CD4-positive, alpha-beta memory T cell (primary cell): ENCODE results near the gene SRBD1. TPM values are rescaled to one million over a fixed set of nuclear protein-coding genes. Genes with fewer than 3 reads are reported as not detected.
"Not testable (repeated sequence)": the region's sequence is repeated elsewhere in the genome, so short reads cannot be mapped to it uniquely, and the experiment has no call there.

Experiments
- CTCF ChIA-PET: fragments of 350-600 bp; sonication (Branson Sonifier 250); formaldehyde crosslinking; loops from one replicate; lab custom pipeline; 2021; ENCODE audit warnings: inconsistent platforms; ENCODE audit not compliant: partially characterized antibody; lab: Charles Lee
- POLR2A ChIA-PET: fragments of 350-600 bp; sonication (Branson Sonifier 250); formaldehyde crosslinking; loops from one replicate; lab custom pipeline; 2021; ENCODE audit not compliant: partially characterized antibody; lab: Charles Lee
- DNase-seq, 5 donors: peaks; one replicate each; pipeline versions ENCODE4 v3.0.0 to v3.0.0-alpha.2; 2020 to 2022; ENCODE audit warnings: mixed read lengths in 1 of 5
- H3K27ac ChIP-seq: one replicate; pipeline ENCODE4 v1.7.0; 2013; ENCODE audit warnings: low read depth, low read length
- H3K27me3 ChIP-seq: 2 replicates; pipeline ENCODE4 v1.7.0; 2013; ENCODE audit warnings: mild to moderate bottlenecking, low read length, moderate library complexity; ENCODE audit not compliant: insufficient read depth
- H3K36me3 ChIP-seq: 2 replicates; pipeline ENCODE4 v1.7.0; 2013; ENCODE audit warnings: mild to moderate bottlenecking, low read length, moderate library complexity; ENCODE audit not compliant: insufficient read depth
- H3K4me1 ChIP-seq: 2 replicates; pipeline ENCODE4 v1.7.0; 2013; ENCODE audit warnings: mild to moderate bottlenecking, low read length, moderate library complexity; ENCODE audit not compliant: insufficient read depth
- H3K4me3 ChIP-seq, 2 donors: one replicate each; pipeline ENCODE4 v1.7.0; 2013; ENCODE audit warnings: low read length in 2 of 2, mild to moderate bottlenecking in 1 of 2
- H3K9me3 ChIP-seq, 2 donors: one replicate each; pipeline ENCODE4 v1.7.0; 2013; ENCODE audit warnings: low read length in 2 of 2, control low read depth in 1 of 2; ENCODE audit not compliant: control insufficient read depth in 1 of 2
- H3K27ac Mint-ChIP-seq, 7 donors: one replicate each; pipeline ENCODE4 v1.8.0; 2020 to 2021; ENCODE audit warnings: mixed read lengths in 7 of 7, mild to moderate bottlenecking in 6 of 7, inconsistent platforms in 3 of 7, moderate library complexity in 3 of 7
- H3K27me3 Mint-ChIP-seq, 2 donors: one replicate each; pipeline ENCODE4 v1.8.0; 2020 to 2021; ENCODE audit warnings: mixed read lengths in 2 of 2
- H3K36me3 Mint-ChIP-seq, 2 donors: one replicate each; pipeline ENCODE4 v1.8.0; 2020 to 2021; ENCODE audit warnings: mixed read lengths in 2 of 2, inconsistent platforms in 1 of 2, mild to moderate bottlenecking in 1 of 2
- H3K4me1 Mint-ChIP-seq, 4 donors: one replicate each; pipeline ENCODE4 v1.8.0; 2020 to 2021; ENCODE audit warnings: mixed read lengths in 4 of 4, mild to moderate bottlenecking in 1 of 4
- H3K4me3 Mint-ChIP-seq, 8 donors: one replicate each; pipeline ENCODE4 v1.8.0; 2020 to 2021; ENCODE audit warnings: mixed read lengths in 8 of 8, mild to moderate bottlenecking in 7 of 8, moderate library complexity in 6 of 8, inconsistent platforms in 3 of 8
- H3K9me3 Mint-ChIP-seq, 8 donors: one replicate each; pipeline ENCODE4 v1.8.0; 2020 to 2021; ENCODE audit warnings: mixed read lengths in 8 of 8, mild to moderate bottlenecking in 5 of 8, inconsistent platforms in 3 of 8, moderate library complexity in 1 of 8
- intact Hi-C: fragments of 100-400 bp; cut with micrococcal nuclease; formaldehyde crosslinking; loops from one replicate; pipeline ENCODE4 v1.15.1; 2023
- polyA plus RNA-seq, 2 donors: library from polyadenylated mRNA; unstranded; fragments of 300-500 nt; fragmentation: Illumina TruSeq; gene quantifications; one replicate each; pipeline ENCODE4 v1.2.3, GENCODE V29; 2021
- total RNA-seq, 2 experiments: library from RNA; stranded (reverse); gene quantifications; one replicate each; pipeline ENCODE4 v1.2.3, GENCODE V29; 2021

SRBD1 gene
- total and polyA plus RNA-seq, 4 experiments from 2014 or later, result 10.0 to 23.7 (median 17.3) TPM

DNA sequence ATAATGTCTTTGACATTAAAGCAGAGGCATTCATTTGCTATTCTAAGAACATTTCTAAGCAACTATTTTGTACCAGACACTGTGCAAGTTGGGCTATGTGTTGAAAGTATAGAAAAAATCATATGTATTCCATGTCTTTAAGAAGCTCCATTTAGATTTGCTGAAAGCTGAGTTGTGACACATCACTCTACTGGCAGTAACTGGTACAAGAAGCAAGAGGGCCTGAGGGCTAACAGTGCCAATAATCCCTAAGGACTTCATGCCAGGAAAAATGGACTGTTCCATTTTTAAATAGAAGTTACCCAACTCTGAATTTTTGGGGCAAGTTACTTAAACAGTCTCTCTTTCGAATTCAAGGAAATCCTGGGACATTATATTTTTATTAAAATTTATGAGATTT is 178.7 kb downstream of the SRBD1 start:
- H3K27me3 ChIP-seq, result no peaks in the 10 kb centered on the region
- peaks cover 34 to 54% of the 10 kb centered on the region in 2 donors for H3K36me3 Mint-ChIP-seq
- no peak overlapping the region for H3K4me3 ChIP-seq

DNA sequence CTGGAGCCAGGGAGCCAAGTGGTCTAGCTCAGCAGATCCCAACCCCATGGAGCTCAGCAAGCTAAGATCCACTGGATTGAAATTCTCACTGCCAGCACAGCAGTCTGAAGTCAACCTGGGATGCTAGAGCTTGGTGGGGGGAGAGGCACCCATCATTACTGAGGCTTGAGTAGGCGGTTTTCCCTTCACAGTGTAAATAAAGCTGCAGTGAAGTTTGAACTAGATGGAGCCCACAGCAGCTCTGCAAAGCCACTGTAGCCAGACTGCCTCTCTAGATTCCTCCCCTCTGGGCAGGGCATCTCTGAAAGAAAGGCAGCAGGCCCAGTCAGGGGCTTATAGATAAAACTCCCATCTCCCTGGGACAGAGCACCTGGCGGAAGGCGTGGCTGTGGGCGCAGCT is 185.0 kb downstream of the SRBD1 start:
- DNase-seq, H3K27ac ChIP-seq, H3K36me3 ChIP-seq, POLR2A ChIA-PET, H3K9me3 Mint-ChIP-seq, H3K27ac Mint-ChIP-seq, H3K4me1 ChIP-seq, H3K27me3 ChIP-seq, H3K4me3 ChIP-seq, H3K4me3 Mint-ChIP-seq, H3K27me3 Mint-ChIP-seq, H3K9me3 ChIP-seq, intact Hi-C loops: not testable (repeated sequence)
- CTCF ChIA-PET, result interaction anchor here (1.0 kb wide), 1 partner anchor 70 kb away, joined by 3 read pairs; no protein-coding TSS in a partner anchor
- H3K4me1 Mint-ChIP-seq, result peaks cover 0 to 10% (median 2%) of the 10 kb centered on the region in 4 donors
- peaks cover 16 to 38% of the 10 kb centered on the region in 2 donors for H3K36me3 Mint-ChIP-seq

More for the DNA sequence above, 178.7 kb downstream of the SRBD1 start:
- no peak for DNase-seq
- Histone ChIP-seq H3K4me1 (no peaks in the 10 kb centered on the region), H3K9me3 (no peaks in the 10 kb centered on the region), H3K36me3 (no peaks in the 10 kb centered on the region), H3K27ac (no peak overlapping the region)
- intact Hi-C loops, result no loop called here
- no peaks in the 10 kb centered on the region for H3K27me3 Mint-ChIP-seq
- POLR2A ChIA-PET, result no interaction called here
- H3K4me1 Mint-ChIP-seq, result peaks cover 0 to 5% (median 3%) of the 10 kb centered on the region in 4 donors
- H3K9me3 Mint-ChIP-seq, result peaks cover 0 to 23% (median 11%) of the 10 kb centered on the region in 8 donors
- no peak overlapping the region for H3K27ac Mint-ChIP-seq
- CTCF ChIA-PET, result no interaction called here
- H3K4me3 Mint-ChIP-seq, result no peak overlapping the region

GRCh38 chr2:45422921-45423320 is 188.1 kb downstream of the SRBD1 start:
- POLR2A ChIA-PET, result no interaction called here
- no peaks in the 10 kb centered on the region for H3K27me3 ChIP-seq
- intact Hi-C loops, result no loop called here

DNA sequence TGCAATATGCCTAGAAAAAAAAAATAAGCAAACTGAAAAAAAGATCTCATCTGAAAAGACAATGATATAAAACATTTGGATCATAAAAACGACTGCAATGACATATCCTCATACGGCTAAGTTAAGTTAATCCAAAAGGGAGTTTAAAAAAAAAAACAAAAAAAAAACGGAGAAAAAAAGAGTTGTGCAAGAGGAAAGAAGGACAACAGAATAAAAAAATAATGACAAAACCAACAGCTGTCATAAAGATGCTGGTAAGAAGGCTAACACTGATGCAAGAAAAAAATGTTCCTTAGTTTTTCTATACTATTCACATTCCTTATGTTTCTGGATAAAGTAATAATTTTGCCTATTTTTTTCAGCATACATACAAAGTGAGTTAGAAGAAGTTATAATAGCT is 192.5 kb downstream of the SRBD1 start:
- intact Hi-C loops, result no loop called here
- CTCF ChIA-PET, result no interaction called here
- no peak for DNase-seq
- H3K9me3 ChIP-seq, result no peaks in the 10 kb centered on the region
- Mint-ChIP-seq H3K4me1 (peaks cover 0 to 4% (median 0%) of the 10 kb centered on the region in 4 donors), H3K9me3 (no peaks in the 10 kb centered on the region), H3K36me3 (peaks cover 30 to 35% of the 10 kb centered on the region in 2 donors), H3K4me3 (no peak overlapping the region), H3K27me3 (no peaks in the 10 kb centered on the region), H3K27ac (no peak overlapping the region)
- no peak overlapping the region for H3K27ac ChIP-seq
- H3K36me3 ChIP-seq, result peaks cover 16% of the 10 kb centered on the region
- POLR2A ChIA-PET, result no interaction called here
- H3K4me1 ChIP-seq, result no peaks in the 10 kb centered on the region
- H3K27me3 ChIP-seq, result no peaks in the 10 kb centered on the region
- no peak overlapping the region for H3K4me3 ChIP-seq

More at GRCh38 chr2:45422921-45423320, 188.1 kb downstream of the SRBD1 start:
- H3K36me3 ChIP-seq, result peaks cover 12% of the 10 kb centered on the region
- H3K27ac Mint-ChIP-seq, result no peak overlapping the region
- peaks cover 0 to 10% (median 2%) of the 10 kb centered on the region in 4 donors for H3K4me1 Mint-ChIP-seq
- H3K27ac ChIP-seq, result no peak overlapping the region
- CTCF ChIA-PET, result no interaction called here
- H3K36me3 Mint-ChIP-seq, result peaks cover 28 to 37% of the 10 kb centered on the region in 2 donors
- H3K9me3 ChIP-seq, result no peaks in the 10 kb centered on the region
- H3K4me3 ChIP-seq, result no peak overlapping the region
- H3K4me1 ChIP-seq, result no peaks in the 10 kb centered on the region
- no peaks in the 10 kb centered on the region for H3K27me3 Mint-ChIP-seq
- no peak for DNase-seq
- H3K9me3 Mint-ChIP-seq, result no peaks in the 10 kb centered on the region
- no peak overlapping the region for H3K4me3 Mint-ChIP-seq

GRCh38 chr2:45415534-45416123 is 195.4 kb downstream of the SRBD1 start:
- peaks cover 0 to 1% (median 0%) of the 10 kb centered on the region in 4 donors for H3K4me1 Mint-ChIP-seq
- ChIA-PET POLR2A (no interaction called here), CTCF (no interaction called here)
- intact Hi-C loops, result no loop called here
- H3K27ac Mint-ChIP-seq, result no peak overlapping the region
- no peak overlapping the region for H3K4me3 Mint-ChIP-seq
- peaks cover 53 to 55% of the 10 kb centered on the region in 2 donors for H3K36me3 Mint-ChIP-seq
- DNase-seq, result no peak
- H3K9me3 Mint-ChIP-seq, result no peaks in the 10 kb centered on the region
- Histone ChIP-seq H3K36me3 (peaks cover 21% of the 10 kb centered on the region), H3K27me3 (no peaks in the 10 kb centered on the region), H3K9me3 (no peaks in the 10 kb centered on the region), H3K4me1 (no peaks in the 10 kb centered on the region), H3K27ac (no peak overlapping the region), H3K4me3 (no peak overlapping the region)
- no peaks in the 10 kb centered on the region for H3K27me3 Mint-ChIP-seq

GRCh38 chr2:45412754-45413379 is 198.2 kb downstream of the SRBD1 start:
- no peaks in the 10 kb centered on the region for H3K27me3 ChIP-seq
- no peak overlapping the region for H3K4me3 ChIP-seq
- no peaks in the 10 kb centered on the region for H3K27me3 Mint-ChIP-seq
- intact Hi-C loops, result no loop called here
- no peaks in the 10 kb centered on the region for H3K4me1 ChIP-seq
- H3K27ac Mint-ChIP-seq, result no peak overlapping the region
- no peaks in the 10 kb centered on the region for H3K9me3 Mint-ChIP-seq
- no peaks in the 10 kb centered on the region for H3K9me3 ChIP-seq
- H3K4me1 Mint-ChIP-seq, result peaks cover 0 to 1% (median 0%) of the 10 kb centered on the region in 4 donors
- peaks cover 9% of the 10 kb centered on the region for H3K36me3 ChIP-seq
- POLR2A ChIA-PET, result no interaction called here
- H3K4me3 Mint-ChIP-seq, result no peak overlapping the region
- no peak overlapping the region for H3K27ac ChIP-seq
- CTCF ChIA-PET, result no interaction called here
- peaks cover 41 to 44% of the 10 kb centered on the region in 2 donors for H3K36me3 Mint-ChIP-seq
- DNase-seq, result no peak

DNA sequence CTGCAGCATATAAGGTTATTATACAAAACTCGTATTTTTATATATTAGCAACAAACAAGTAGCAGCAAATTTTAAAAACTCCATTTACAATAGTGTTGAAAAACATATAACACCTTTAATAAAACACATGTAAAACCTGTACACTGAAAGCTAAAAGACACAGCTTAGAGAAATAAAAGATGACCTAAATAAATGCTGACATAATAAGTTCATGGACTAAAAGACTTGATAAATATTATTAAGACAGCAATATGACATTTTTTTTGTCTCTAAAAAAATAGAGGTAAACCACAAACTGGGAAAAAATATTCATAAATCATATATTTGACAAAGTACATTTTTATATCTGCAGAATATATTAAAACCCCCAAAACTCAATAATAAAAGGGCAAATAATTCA is 201.4 kb downstream of the SRBD1 start:
- Mint-ChIP-seq H3K4me1 (peaks cover 0 to 1% (median 0%) of the 10 kb centered on the region in 4 donors), H3K27me3 (no peaks in the 10 kb centered on the region), H3K36me3 (peaks cover 30 to 32% of the 10 kb centered on the region in 2 donors), H3K27ac (no peak overlapping the region), H3K9me3 (no peaks in the 10 kb centered on the region), H3K4me3 (no peak overlapping the region)
- CTCF ChIA-PET, result no interaction called here
- H3K27ac ChIP-seq, result no peak overlapping the region
- DNase-seq, result no peak
- peaks cover 5% of the 10 kb centered on the region for H3K36me3 ChIP-seq
- H3K9me3 ChIP-seq, result no peaks in the 10 kb centered on the region
- POLR2A ChIA-PET, result no interaction called here
- intact Hi-C loops, result no loop called here
- no peak overlapping the region for H3K4me3 ChIP-seq
- H3K27me3 ChIP-seq, result no peaks in the 10 kb centered on the region
- H3K4me1 ChIP-seq, result no peaks in the 10 kb centered on the region
